Mucosa of rectum (tissue), 2 donors: ENCODE measurements around the gene RPN1.
"Not testable (repeated sequence)": the region's sequence is repeated elsewhere in the genome, so short reads cannot be mapped to it uniquely, and the experiment has no call there.

ENCODE experiments used
- H3K27ac ChIP-seq, 2 donors: one replicate each; pipeline ENCODE4 v1.7.0; 2013; ENCODE audit warnings: inconsistent platforms in 2 of 2, low read depth in 2 of 2, low read length in 2 of 2
- H3K27me3 ChIP-seq, 2 donors: one replicate each; pipeline ENCODE4 v1.7.0; 2013; ENCODE audit warnings: low read length in 2 of 2; ENCODE audit not compliant: control insufficient read depth in 2 of 2, insufficient read depth in 2 of 2
- H3K36me3 ChIP-seq, 2 donors: one replicate each; pipeline ENCODE4 v1.7.0; 2013; ENCODE audit warnings: low read length in 2 of 2; ENCODE audit not compliant: control insufficient read depth in 2 of 2, insufficient read depth in 2 of 2
- H3K4me1 ChIP-seq, 2 donors: one replicate each; pipeline ENCODE4 v1.7.0; 2013; ENCODE audit warnings: low read length in 2 of 2, mild to moderate bottlenecking in 1 of 2; ENCODE audit not compliant: control insufficient read depth in 2 of 2, insufficient read depth in 2 of 2
- H3K4me3 ChIP-seq, 2 donors: one replicate each; pipeline ENCODE4 v1.7.0; 2013; ENCODE audit warnings: low read length in 2 of 2
- H3K9ac ChIP-seq, 2 donors: one replicate each; pipeline ENCODE4 v1.7.0; 2013; ENCODE audit warnings: low read length in 2 of 2, low read depth in 1 of 2, mild to moderate bottlenecking in 1 of 2
- H3K9me3 ChIP-seq, 2 donors: one replicate each; pipeline ENCODE4 v1.7.0; 2013; ENCODE audit warnings: low read length in 2 of 2; ENCODE audit not compliant: control insufficient read depth in 2 of 2
- donor health status: healthy.
- donor health status: Normal muscosa, but diverticular disease.

The RPN1 gene

DNA sequence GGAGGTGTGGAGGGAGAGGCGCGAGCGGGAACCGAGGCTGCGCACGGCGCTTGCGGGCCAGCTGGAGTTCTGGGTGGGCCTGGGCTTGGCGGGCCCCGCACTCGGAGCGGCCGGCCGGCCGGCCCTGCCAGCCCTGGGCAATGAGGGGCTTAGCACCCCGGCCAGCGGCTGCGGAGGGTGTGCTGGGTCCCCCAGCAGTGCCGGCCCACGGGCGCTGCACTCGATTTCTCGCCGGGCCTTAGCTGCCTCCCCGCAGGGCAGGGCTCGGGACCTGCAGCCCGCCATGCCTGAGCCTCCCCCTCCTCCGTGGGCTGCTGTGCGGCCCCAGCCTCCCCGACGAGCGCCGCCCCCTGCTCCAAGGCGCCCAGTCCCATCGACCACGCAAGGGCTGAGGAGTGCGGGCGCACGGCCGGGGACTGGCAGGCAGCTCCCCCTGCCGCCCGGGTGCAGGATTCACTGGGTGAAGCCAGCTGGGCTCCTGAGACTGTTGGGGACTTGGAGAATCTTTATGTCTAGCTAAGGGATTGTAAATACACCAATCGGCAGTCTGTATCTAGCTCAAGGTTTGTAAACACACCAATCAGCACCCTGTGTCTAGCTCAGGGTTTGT is 2.9 kb upstream of the RPN1 start:
- H3K9ac ChIP-seq, H3K27ac ChIP-seq, H3K4me3 ChIP-seq, H3K9me3 ChIP-seq, H3K4me1 ChIP-seq, H3K36me3 ChIP-seq, H3K27me3 ChIP-seq: not testable (repeated sequence)

DNA sequence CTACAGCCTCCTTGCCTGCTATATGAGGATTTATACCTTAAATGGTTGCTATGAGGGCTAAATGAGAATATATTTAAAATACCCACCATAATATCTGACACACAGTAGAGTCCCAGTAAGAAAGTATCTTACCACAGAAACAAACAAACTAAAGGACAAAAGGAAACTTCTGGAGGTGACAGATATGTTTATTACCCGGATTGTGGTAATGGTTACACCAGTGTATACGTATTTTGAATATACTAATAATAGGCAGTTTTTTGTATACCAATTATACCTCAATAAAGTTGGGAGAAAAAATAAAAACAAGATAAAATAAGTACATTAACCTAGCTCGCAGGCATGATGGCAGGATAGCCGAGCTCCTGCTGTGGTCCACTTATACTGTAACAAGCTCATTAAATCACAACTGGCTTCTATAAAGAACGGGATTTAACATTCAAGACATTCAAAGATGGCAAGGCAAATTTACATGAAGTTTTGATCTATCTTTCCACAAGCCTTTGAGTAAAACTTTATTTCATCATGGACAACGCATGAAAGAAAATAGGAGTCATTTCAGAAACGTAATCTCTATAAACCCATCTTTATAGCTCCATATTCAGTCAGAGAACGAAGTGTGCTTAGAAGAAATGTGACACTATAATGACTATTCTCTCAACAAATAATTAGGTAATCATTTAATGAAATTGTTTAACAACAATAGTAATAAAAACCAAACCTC is 1.5 kb downstream of the RPN1 start:
- H3K4me1 ChIP-seq: peaks cover 7 to 8% of the 10 kb centered on the region in 2 donors
- H3K4me3 ChIP-seq: peak overlapping the region; percentile 90 to 92
- H3K9ac ChIP-seq: peak overlapping the region; percentile 97
- no peaks in the 10 kb centered on the region for H3K27me3 ChIP-seq
- peaks cover 5 to 6% of the 10 kb centered on the region in 2 donors for H3K36me3 ChIP-seq
- H3K9me3 ChIP-seq: no peaks in the 10 kb centered on the region
- H3K27ac ChIP-seq: no peak overlapping the region

DNA sequence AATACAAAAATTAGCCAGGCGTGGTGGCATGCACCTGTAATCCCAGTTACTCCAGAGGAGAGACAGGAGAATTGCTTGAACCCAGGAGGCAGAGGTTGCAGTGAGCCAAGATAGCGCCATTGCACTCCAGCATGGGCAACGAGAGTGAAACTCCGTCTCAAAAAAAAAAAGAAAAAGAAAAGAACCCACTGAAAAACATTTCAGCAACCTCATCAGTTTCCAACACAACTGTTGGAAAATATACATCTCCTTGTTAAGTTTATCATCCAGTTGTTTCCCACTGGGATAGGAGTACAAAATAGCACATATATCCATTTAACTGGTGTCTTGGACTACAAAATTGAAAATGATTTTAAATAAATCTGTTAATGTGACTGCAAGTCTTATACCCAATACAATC is 2.2 kb downstream of the RPN1 start:
- H3K9me3 ChIP-seq: no peaks in the 10 kb centered on the region
- peaks cover 7 to 8% of the 10 kb centered on the region in 2 donors for H3K4me1 ChIP-seq
- H3K27ac ChIP-seq: no peak overlapping the region

DNA sequence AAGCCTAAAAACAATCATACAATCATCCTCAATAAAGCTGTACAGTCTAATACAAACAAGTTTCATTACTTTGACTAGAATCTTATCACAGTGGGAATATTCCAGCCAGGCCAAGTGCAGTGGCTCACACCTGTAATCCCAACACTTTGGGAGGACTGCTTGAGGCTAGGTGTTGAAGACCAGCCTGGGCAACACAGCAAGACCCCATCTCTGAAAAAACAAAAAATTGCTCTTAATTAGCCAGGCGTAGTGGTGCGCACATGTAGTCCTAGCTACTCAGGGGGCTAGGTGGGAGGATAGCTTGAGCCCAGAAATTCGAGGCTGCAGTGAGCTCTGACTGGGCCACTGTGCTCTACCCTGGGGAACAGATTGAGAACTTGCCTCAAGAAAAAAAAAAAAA is 3.3 kb downstream of the RPN1 start:
- no peak overlapping the region for H3K27ac ChIP-seq
- H3K4me1 ChIP-seq: peaks cover 7 to 8% of the 10 kb centered on the region in 2 donors
- H3K9me3 ChIP-seq: no peaks in the 10 kb centered on the region
- H3K36me3 ChIP-seq: peaks cover 10% of the 10 kb centered on the region in 2 donors
- no peak overlapping the region for H3K4me3 ChIP-seq
- H3K27me3 ChIP-seq: no peaks in the 10 kb centered on the region
- no peak overlapping the region for H3K9ac ChIP-seq

More for the DNA sequence above, 2.2 kb downstream of the RPN1 start:
- Histone ChIP-seq H3K4me3 (peak overlapping the region in 1 of 2 donors; percentile 92), H3K36me3 (peaks cover 10% of the 10 kb centered on the region in 2 donors), H3K27me3 (no peaks in the 10 kb centered on the region), H3K9ac (no peak overlapping the region)

DNA sequence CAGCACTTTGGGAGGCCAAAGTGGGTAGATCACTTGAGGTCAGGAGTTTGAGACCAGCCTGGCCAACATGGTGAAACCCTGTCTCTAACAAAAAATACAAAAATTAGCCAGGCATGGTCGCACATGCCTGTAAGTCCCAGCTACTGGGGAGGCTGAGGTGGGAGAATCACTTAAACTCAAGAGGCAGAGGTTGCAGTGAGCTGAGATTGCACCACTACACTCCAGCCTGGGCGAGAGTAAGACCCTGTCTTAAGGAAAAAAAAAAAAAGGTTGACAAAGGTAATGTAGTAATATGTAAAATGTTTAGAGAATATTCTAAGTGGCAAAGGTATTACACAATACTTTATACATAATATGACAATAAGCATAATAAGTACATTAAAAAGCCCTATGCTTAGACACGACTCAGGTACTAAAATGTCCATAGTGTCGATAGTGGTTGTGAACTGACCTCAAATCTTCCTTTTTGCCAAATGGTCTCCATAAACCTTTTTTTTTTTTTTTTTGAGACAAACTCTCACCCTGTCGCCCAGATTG is 16.5 kb downstream of the RPN1 start:
- Histone ChIP-seq H3K27me3 (no peaks in the 10 kb centered on the region), H3K4me1 (no peaks in the 10 kb centered on the region), H3K4me3 (no peak overlapping the region), H3K9me3 (no peaks in the 10 kb centered on the region), H3K36me3 (peaks cover 35 to 44% of the 10 kb centered on the region in 2 donors), H3K9ac (no peak overlapping the region), H3K27ac (no peak overlapping the region)

DNA sequence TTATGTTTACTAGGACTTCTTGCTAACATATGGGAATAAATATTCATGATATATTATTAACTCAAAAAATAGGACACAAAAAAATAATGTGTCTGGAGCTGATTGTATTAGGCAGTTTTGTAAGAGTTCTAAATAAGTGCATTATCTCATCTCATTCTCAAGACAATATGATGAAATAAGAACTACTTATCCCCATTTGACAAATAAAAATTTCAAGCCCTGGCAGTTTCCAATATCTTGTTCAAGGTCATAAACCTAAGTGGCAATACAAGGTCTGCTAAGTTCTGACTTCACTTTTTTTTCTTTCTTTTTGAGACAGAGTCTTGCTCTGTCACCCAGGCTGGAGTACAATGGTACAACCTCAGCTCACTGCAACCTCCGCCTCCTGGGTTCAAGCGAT is 18.3 kb downstream of the RPN1 start:
- no peak overlapping the region for H3K9ac ChIP-seq
- no peaks in the 10 kb centered on the region for H3K4me1 ChIP-seq
- peaks cover 35 to 38% of the 10 kb centered on the region in 2 donors for H3K36me3 ChIP-seq
- no peaks in the 10 kb centered on the region for H3K27me3 ChIP-seq
- no peaks in the 10 kb centered on the region for H3K9me3 ChIP-seq
- H3K27ac ChIP-seq: no peak overlapping the region
- H3K4me3 ChIP-seq: no peak overlapping the region

DNA sequence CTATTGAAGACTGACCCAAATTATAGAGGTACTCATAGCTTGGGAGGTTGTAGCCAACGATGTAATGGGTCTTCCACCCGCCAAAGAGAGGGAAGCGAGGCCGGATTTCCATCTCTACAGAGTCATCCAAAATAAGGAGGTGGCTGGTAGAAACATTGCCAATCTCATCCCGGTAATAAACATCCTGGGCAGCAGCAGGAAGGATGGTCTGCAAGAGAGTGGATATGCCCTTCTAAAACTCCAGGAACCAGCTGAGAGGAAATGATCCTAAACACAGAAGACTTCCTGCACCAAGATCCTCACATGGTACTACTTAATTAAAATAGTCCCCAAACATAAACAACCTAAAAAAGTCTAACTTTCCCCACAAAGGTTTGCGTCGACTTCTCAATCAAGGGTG is 20.7 kb downstream of the RPN1 start:
- Histone ChIP-seq H3K4me1 (no peaks in the 10 kb centered on the region), H3K4me3 (no peak overlapping the region), H3K9ac (no peak overlapping the region), H3K9me3 (no peaks in the 10 kb centered on the region), H3K27ac (no peak overlapping the region), H3K27me3 (no peaks in the 10 kb centered on the region), H3K36me3 (peaks cover 50 to 51% of the 10 kb centered on the region in 2 donors)

DNA sequence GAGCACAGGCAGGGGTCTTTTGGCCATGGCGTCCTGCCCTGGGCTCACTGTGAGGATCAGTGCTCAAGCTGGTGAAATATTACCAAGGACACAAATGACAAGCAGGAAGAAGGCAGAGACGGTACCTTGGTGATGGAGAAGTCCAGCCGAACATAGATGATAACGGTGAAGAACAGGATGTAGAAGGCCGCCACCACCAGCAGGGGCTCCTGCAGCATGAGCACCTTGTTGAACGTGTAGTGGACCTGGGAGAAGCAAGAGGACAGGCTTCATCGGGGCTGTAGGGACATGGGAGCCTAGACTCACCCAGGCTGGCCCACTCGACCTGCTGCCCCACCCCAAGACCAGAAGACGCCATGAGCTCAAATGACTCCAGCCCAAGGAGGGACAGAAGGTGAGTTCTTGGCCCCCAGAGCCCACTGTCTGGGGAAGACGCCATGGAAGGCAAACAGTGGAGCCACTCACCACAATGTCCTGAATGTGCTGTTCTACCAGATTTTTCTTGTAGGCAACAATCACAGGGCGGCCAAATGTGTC is 25.1 kb downstream of the RPN1 start:
- Histone ChIP-seq H3K4me3 (no peak overlapping the region), H3K9ac (no peak overlapping the region), H3K27ac (no peak overlapping the region), H3K4me1 (no peaks in the 10 kb centered on the region), H3K36me3 (peaks cover 71 to 73% of the 10 kb centered on the region in 2 donors), H3K9me3 (no peaks in the 10 kb centered on the region), H3K27me3 (no peaks in the 10 kb centered on the region)

DNA sequence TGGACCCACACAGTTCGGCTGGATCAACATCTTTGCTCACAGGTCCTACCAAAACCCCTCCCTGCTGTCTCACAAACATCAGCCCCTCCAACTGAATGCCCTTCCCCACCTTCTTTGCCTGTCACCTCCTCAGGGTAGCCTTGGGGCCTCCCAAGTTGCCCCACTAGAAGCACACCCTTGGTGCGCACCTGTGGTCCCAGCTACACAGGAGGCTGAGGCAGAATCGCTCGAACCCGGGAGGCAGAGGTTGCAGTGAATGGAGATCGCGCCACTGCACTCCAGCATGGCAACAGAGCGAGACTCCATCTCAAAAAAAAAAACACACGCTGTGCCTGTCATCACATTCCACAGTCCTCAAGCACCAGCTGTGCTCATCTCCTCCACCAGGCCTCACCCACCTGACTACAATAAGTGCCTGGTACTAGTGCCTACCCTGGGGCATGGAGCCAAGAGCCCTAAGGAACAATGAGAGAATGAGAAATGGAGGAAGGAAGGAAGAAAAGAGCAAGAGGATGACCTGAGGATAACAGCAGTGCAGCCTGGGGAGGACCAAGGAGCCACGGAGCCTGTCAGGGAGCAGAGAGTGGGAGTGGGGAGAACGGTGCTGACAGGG is 26.0 kb downstream of the RPN1 start:
- Histone ChIP-seq H3K9ac (no peak overlapping the region), H3K36me3 (peaks cover 71% of the 10 kb centered on the region in 2 donors), H3K27ac (no peak overlapping the region)

DNA sequence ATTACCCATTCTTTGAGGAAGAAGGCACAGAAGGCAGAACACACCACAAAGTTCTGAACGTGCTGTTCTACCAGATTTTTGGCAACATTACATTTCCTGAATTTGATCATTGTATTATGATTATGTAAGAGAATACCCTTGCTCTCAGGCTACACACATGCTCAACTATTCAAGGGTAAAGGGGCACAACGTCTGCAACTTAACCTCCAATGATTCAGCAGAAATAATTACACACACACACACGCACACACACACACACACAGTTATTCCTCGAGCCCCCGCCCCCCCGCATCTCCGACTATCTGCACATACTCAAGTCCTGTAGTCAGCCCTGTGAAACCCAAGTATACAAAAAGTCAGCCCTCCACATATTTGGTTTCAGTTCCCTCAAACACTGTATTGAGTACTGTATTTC is 26.8 kb downstream of the RPN1 start:
- no peak overlapping the region for H3K9ac ChIP-seq
- H3K27ac ChIP-seq: no peak overlapping the region
- peaks cover 4 to 5% of the 10 kb centered on the region in 2 donors for H3K4me1 ChIP-seq
- no peak overlapping the region for H3K4me3 ChIP-seq
- H3K9me3 ChIP-seq: no peaks in the 10 kb centered on the region
- H3K27me3 ChIP-seq: no peaks in the 10 kb centered on the region
- peaks cover 71 to 75% of the 10 kb centered on the region in 2 donors for H3K36me3 ChIP-seq

More for the DNA sequence above, 26.0 kb downstream of the RPN1 start:
- H3K4me1 ChIP-seq: no peaks in the 10 kb centered on the region
- H3K27me3 ChIP-seq: no peaks in the 10 kb centered on the region
- no peaks in the 10 kb centered on the region for H3K9me3 ChIP-seq
- H3K4me3 ChIP-seq: no peak overlapping the region
